Neuron (in vitro differentiated cells): ENCODE results near the gene QRICH1.

Source experiments
- H2AFZ ChIP-seq: one replicate; pipeline ENCODE4 v1.6.1; 2013; ENCODE audit warnings: low read depth, mild to moderate bottlenecking, inconsistent platforms, low read length, moderate library complexity
- H3K27me3 ChIP-seq: one replicate; pipeline ENCODE4 v1.6.1; 2013; ENCODE audit warnings: low read length; ENCODE audit not compliant: insufficient read depth
- H3K36me3 ChIP-seq: one replicate; pipeline ENCODE4 v1.6.1; 2013; ENCODE audit warnings: low read length; ENCODE audit not compliant: insufficient read depth
- H3K4me1 ChIP-seq: one replicate; pipeline ENCODE4 v1.6.1; 2013; ENCODE audit warnings: low read length; ENCODE audit not compliant: insufficient read depth
- H3K4me3 ChIP-seq: 2 replicates; pipeline ENCODE4 v1.5.1; 2013; ENCODE audit warnings: mild to moderate bottlenecking, low read length, moderate library complexity
- H3K9me3 ChIP-seq: one replicate; pipeline ENCODE4 v1.6.1; 2013; ENCODE audit warnings: low read length

Gene QRICH1

DNA sequence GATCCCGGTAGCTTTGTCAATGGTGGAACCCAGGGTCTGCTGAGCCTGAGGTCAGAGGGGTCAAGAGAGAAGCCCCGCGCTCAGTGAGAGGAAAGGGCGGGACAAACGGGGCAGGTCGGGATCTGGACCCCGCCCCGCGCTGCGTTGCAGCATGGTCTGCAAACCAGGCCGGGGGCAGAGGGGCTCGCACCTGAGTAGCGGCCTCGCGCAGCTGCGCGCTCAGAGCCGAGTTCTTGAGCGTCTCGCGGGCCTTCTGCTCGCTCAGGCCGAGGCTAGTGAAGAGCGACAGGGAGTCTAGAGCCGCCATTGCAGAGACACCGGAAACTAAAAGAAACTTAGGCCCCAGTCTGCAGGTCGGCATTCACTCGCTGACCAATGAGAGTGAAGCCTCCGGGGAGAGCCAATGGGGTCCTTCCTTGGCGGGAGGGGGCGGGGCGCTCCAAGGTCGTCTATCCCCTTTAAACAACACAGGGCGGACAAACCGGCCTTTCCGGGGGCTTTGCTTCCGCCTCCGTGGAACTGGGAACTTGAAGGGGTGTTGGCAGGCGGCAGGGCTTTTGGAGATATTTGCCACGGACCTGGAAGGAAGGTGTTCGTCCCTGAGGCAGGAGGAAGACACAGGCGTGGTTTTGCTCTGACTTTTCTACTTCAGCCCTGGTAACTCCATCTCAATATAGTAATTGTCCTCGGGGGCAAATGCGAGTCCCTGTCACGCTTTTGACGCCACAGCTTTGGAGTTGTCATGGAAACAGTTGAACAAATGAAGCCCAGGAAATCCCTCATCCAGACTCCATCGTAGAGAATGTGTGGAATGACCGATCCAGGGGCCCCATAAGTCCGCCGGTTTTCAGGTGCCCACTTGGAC is 10.8 kb upstream of the QRICH1 start, which contains the start of gene QARS1:
QARS1 (minus strand) TSS at position 331 of the 865 bp plus-strand sequence; CDS start at position 307, 24 bp downstream.
- Histone ChIP-seq H2AFZ (peak within 1 kb of the TSS; percentile 13), H3K36me3 (peaks cover 54% of the 10 kb centered on the region), H3K4me3 (peak within 1 kb of the TSS; percentile 60), H3K27me3 (no peaks in the 10 kb centered on the region), H3K9me3 (no peaks in the 10 kb centered on the region), H3K4me1 (peaks cover 17% of the 10 kb centered on the region)

DNA sequence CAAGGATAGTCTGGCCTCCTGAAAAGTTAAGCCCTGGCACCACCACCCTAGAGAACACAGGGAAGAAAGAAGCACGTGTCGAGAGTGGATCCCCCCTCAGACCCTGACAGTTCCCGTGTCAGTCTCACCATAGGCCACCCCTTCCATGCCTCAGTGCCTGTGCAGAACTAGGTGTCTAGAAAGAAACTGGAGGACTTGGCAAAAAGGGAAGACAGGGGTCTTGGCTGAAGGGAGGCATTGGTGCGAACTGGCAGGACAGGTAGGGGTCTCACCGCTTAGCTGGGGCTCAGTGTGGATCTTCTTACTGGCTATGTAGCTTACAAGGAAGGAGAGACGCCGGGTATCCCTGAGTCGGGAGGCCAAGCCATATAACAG is 10.2 kb upstream of the QRICH1 start:
- H3K9me3 ChIP-seq = no peaks in the 10 kb centered on the region
- peak overlapping the region; percentile 13 for H2AFZ ChIP-seq
- H3K4me1 ChIP-seq = peaks cover 17% of the 10 kb centered on the region
- H3K27me3 ChIP-seq = no peaks in the 10 kb centered on the region
- peak overlapping the region; percentile 60 for H3K4me3 ChIP-seq
- peaks cover 54% of the 10 kb centered on the region for H3K36me3 ChIP-seq

DNA sequence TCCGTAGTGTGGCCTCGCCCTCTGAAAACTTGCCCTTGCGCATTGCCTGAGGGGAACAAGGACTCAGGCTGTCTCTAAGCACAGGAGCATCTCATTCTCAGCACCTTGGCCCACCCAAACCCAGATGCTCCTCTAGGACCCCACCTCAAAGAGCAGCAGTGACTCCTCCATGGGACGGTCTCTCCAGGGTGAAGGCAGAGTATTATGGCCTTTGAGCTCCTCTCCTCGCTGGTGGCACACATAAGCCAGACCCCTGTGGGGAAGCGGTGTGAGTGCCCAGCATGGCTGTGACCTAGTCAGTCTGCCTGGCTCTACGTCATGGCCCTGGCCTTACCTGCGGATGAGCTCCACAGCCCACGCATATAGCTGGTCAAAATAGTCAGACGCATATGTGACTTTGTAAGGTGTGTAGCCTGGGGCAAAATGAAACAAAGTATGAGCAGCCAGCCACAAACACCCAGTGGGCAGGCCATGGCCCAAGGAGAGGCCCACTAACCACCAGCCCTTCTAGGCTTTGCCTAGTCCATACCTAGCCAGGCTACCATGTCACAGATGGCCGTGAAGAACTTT is 6.3 kb upstream of the QRICH1 start:
- Histone ChIP-seq H3K36me3 (peaks cover 54% of the 10 kb centered on the region), H3K4me1 (peaks cover 12% of the 10 kb centered on the region), H3K9me3 (no peaks in the 10 kb centered on the region), H3K4me3 (no peak overlapping the region), H2AFZ (no peak overlapping the region), H3K27me3 (no peaks in the 10 kb centered on the region)

DNA sequence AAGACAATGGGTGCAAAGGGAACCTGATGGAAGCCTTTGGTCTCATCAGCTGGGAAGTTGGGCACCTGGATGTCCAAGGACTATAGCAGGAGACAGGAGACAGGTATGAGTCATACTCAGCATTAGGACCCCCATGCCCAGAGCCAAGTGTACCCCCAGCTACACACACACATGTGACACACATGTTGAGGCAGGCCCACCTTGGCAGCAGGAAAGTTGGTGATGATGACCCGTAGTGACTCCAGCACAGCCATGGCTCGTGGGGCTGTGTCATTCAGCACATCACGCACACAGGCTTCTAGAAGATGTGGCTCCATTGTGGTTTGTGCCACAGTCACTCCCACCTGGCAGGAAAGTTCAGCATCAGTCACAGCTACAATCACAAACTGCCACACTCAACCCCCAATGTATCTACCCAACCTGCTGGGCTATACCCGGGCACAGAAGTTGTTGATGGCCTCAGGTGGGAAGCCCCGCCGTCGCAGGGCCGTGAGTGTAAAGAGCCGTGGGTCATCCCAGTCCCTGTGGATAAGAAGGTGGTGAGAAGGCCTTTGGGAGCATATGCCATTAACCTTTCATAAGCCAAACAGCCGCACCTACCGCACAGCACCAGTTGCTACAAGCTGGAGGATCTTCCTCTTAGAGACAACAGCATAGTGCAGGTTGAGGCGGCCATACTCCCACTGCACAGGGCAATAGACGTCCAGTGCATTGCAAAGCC is 5.2 kb upstream of the QRICH1 start:
- no peak overlapping the region for H2AFZ ChIP-seq
- no peaks in the 10 kb centered on the region for H3K27me3 ChIP-seq
- H3K9me3 ChIP-seq = no peaks in the 10 kb centered on the region
- H3K36me3 ChIP-seq = peaks cover 54% of the 10 kb centered on the region
- H3K4me1 ChIP-seq = peaks cover 13% of the 10 kb centered on the region
- no peak overlapping the region for H3K4me3 ChIP-seq

DNA sequence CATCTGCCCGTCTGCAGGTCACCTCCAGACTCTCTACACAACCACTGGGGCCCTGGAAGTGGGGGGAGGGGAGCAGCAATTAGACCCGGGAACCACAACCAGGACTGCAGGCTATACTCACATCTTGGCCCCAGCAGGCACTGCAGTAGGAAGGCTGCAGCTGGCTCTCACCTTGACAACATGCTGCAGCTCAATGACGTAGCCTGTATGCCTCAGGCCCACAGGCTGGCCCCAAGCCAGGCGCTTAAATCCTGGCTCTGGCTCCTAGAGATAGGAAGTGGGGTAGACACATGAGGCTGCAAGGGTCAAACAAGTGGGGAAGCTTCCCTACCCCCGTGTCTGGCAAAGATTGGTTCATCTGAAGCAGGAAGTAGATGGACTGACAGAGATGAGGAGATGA is 4.6 kb upstream of the QRICH1 start:
- no peaks in the 10 kb centered on the region for H3K27me3 ChIP-seq
- no peaks in the 10 kb centered on the region for H3K9me3 ChIP-seq
- H3K36me3 ChIP-seq = peaks cover 53% of the 10 kb centered on the region
- peaks cover 6% of the 10 kb centered on the region for H3K4me1 ChIP-seq
- H2AFZ ChIP-seq = no peak overlapping the region
- no peak overlapping the region for H3K4me3 ChIP-seq

DNA sequence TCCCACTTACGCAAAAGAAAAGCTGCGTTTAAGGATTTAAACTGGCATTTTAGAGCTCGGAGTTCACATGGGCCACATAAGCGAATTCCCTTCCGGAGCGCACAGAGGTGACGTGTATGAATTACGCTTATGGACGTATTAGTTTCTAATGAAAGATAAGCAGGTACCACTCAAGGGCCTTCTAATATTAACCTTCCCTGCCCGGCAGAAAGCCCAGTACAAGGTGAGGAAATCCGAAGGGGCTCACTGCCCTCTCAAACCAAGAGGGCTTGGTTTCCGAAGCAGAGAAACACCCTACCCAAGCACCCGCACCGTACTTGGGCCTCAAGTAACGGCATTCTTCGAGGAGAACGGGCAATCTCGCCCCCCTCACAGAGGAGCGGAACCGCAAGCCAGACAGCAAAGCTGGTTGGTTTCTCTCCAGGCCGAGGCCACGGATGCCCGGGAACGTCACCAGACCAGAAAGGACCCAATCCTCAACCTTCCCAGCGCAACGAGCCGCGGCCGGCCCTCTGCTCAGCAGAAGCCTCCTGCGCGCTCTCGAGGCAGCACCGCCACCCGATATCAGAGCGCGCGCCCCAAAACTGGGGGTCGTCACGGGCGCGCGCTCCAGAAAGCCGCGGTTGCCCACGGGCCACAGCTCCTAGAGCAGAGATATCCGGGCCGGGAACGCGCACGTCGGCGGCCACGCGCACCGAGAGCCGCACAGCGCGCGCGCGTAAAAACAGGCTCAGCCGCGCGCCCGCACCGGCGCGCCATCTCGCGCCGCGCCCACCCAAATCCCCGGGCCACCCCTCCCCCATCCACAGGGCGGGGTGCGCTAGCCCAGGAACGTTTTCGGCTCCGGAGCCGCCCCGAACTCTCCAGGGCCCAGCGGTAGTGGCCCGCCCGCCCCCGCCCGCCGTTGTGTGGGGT is 676 bp downstream of the QRICH1 start:
- Histone ChIP-seq H3K27me3 (no peaks in the 10 kb centered on the region), H3K36me3 (peaks cover 31% of the 10 kb centered on the region), H2AFZ (peak overlapping the region; percentile 38), H3K4me3 (peak overlapping the region; percentile 68), H3K9me3 (no peaks in the 10 kb centered on the region), H3K4me1 (peaks cover 14% of the 10 kb centered on the region)

DNA sequence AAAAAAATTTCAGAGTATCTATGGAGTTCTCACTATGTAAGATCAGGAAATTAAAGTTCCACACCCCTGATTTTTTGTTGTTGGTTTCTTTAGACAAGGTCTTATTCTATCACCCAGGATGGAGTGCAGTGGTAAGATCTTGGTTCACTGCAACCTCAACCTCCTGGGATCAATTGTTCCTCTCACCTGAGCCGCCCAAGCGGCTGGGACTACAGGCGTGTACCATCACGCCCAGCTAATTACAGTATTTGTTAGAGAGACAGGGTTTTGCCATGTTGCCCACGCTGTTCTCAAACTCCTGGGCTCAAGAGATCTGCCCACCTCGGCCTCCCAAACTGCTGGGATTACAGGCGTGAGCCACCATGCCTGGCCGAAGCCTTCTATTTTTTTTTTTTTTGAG is 12.4 kb downstream of the QRICH1 start:
- Histone ChIP-seq H3K4me1 (no peaks in the 10 kb centered on the region), H2AFZ (no peak overlapping the region), H3K36me3 (peaks cover 28% of the 10 kb centered on the region), H3K9me3 (no peaks in the 10 kb centered on the region), H3K27me3 (no peaks in the 10 kb centered on the region), H3K4me3 (no peak overlapping the region)

DNA sequence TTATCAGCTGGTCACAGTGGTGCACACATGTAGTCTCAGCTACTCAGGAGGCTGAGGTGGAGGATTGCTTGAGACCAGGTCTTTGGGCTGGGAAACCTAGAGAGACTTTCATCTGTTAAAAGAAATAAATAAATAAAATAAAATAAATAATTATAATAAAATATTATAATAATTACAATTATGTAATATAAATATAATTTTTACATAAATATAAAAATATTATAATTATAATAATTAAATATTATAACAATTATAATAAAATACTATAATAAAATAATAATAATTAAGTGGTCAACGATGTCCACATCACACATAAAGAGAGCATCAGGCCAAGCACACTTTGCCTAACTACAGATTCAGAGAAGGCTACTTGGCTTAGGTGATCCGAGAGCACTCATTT is 14.6 kb downstream of the QRICH1 start:
- Histone ChIP-seq H3K27me3 (no peaks in the 10 kb centered on the region), H3K36me3 (peaks cover 39% of the 10 kb centered on the region), H2AFZ (no peak overlapping the region), H3K4me3 (no peak overlapping the region), H3K9me3 (no peaks in the 10 kb centered on the region), H3K4me1 (no peaks in the 10 kb centered on the region)

DNA sequence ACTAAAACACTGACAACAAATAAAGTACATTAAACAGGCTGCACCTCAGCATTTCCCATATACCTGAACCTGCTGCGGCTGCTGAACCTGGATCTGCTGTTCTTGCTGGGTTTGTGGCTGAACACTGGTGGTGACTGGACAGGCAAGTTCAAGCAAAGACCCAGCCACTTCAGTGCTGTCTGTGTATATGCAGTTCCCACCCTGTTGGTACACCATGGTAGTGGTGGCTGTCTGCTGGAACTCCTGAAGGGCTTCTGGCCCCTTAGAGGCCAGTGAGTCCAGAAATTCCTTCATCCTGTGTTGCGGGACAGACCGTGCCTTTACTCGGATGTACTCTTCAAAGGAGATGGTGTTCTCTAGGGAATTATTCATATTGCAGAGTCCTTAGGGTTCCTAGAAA is 17.2 kb downstream of the QRICH1 start:
- H3K4me3 ChIP-seq = no peak overlapping the region

DNA sequence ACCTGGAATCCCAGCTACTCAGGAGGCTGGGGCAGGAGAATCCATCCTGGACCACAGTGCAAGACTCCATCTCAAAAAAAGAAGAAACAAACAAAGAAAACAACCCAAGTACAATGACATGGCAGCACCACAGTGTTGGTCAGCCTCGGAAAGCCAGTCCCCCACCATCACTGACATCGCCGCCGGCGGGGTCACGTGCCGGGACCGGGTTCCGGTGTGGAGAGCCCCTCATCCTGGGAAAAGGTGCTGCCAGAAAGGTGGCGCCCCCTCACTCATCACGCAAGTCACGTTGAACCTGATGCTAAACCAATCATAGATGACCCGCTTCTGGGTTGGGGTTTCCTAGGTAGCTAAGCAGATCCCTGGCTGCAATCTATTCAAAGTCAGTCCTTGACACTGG is 17.8 kb downstream of the QRICH1 start:
- no peak overlapping the region for H2AFZ ChIP-seq
- no peaks in the 10 kb centered on the region for H3K9me3 ChIP-seq
- no peaks in the 10 kb centered on the region for H3K27me3 ChIP-seq
- H3K4me1 ChIP-seq = no peaks in the 10 kb centered on the region
- peaks cover 64% of the 10 kb centered on the region for H3K36me3 ChIP-seq
- H3K4me3 ChIP-seq = no peak overlapping the region

More for the DNA sequence above, 17.2 kb downstream of the QRICH1 start:
- Histone ChIP-seq H3K27me3 (no peaks in the 10 kb centered on the region), H2AFZ (no peak overlapping the region), H3K9me3 (no peaks in the 10 kb centered on the region), H3K36me3 (peaks cover 59% of the 10 kb centered on the region), H3K4me1 (no peaks in the 10 kb centered on the region)

DNA sequence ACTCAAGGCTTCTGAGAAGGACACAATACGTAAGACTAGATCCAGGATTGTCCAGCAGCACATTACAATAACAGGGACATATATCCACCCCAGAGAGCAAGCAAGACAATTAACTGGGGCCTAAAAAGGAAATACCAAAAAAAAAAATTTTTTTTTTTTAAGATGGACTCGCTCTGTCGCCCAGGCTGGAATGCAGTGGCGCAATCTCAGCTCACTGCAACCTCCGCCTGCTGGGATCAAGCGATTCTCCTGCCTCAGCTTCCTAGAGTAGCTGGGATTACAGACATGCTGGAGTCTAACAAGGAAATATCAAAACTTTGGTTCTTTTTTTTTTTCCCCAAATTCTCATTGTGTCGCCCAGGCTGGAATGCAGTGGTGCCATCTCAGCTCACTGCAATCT is 35.9 kb downstream of the QRICH1 start:
- Histone ChIP-seq H2AFZ (no peak overlapping the region), H3K9me3 (no peaks in the 10 kb centered on the region), H3K27me3 (no peaks in the 10 kb centered on the region), H3K36me3 (peaks cover 63% of the 10 kb centered on the region), H3K4me1 (no peaks in the 10 kb centered on the region), H3K4me3 (no peak overlapping the region)

DNA sequence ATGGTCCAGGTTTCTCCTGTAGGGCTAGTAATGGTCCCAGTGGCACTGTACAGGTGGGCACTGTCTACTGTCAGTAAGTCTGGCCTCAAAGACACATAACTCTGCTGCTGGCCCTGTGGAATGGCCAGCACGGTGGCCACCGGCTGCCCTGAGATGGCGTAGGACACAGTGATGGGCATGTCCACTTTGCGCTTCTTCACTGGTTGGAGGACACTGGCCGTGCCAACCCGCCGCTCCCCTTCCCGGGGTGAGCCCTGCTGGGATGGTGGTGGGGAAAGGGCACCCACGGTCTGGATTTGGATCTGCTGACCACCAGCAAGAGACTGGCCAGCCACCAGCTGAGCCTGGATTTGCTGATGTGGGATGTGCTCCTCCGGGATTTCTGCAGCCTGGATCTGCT is 36.6 kb downstream of the QRICH1 start:
- H3K4me1 ChIP-seq = no peaks in the 10 kb centered on the region
- no peaks in the 10 kb centered on the region for H3K9me3 ChIP-seq
- no peak overlapping the region for H2AFZ ChIP-seq
- no peak overlapping the region for H3K4me3 ChIP-seq
- peaks cover 65% of the 10 kb centered on the region for H3K36me3 ChIP-seq
- no peaks in the 10 kb centered on the region for H3K27me3 ChIP-seq
